ENCODE measurements around the gene MTCL1.

- no peak for TF ChIP-seq POLR2A (IDR thresholded peaks at IDR 0.05; ENCODE audit: extremely low read depth, insufficient read length)
- no peak for TF ChIP-seq CTCF (IDR thresholded peaks at IDR 0.05; ENCODE audit: low read depth, low read length)
- no peak for TF ChIP-seq MAX (IDR thresholded peaks at IDR 0.05; ENCODE audit: low read depth, low read length)
Measured at GRCh38 chr18:8821083-8821465, 115.7 kb downstream of the MTCL1 start.
